OCI-LY1 (cell line): ENCODE data around the gene TNNT3.

Experiments used
- CTCF ChIP-seq: fragments of 200-600 bp; sonication (generic), shearing (Covaris generic); IDR thresholded peaks from 2 replicates; pipeline ENCODE4 v1.5.1; 2017; ENCODE audit warnings: mild to moderate bottlenecking, antibody characterized with exemption, low read length, moderate library complexity, mixed read lengths
- EZH2 ChIP-seq: fragments of 200-600 bp; sonication (generic), shearing (Covaris generic); IDR thresholded peaks from 2 replicates; pipeline ENCODE4 v1.8.0; 2017; ENCODE audit warnings: borderline replicate concordance, mixed run types, mild to moderate bottlenecking, antibody characterized with exemption, low read length, moderate library complexity, mixed read lengths

- TF ChIP-seq CTCF: no peak
- TF ChIP-seq EZH2: no peak
Observed at GRCh38 chr11:1919391-1920127, at the start of gene TNNT3.
